Dedifferentiated amniotic fluid mesenchymal stem cell (primary cell): Measurements from ENCODE around the gene LRRC59.
"Not testable (repeated sequence)": the region's sequence is repeated elsewhere in the genome, so short reads cannot be mapped to it uniquely, and the experiment has no call there.

Experiments
- DNase-seq: peaks from one replicate; pipeline ENCODE4 v3.0.0-alpha.2; 2016; ENCODE audit errors: extremely low spot score

LRRC59 gene

GRCh38 chr17:50424996-50425681 is 27.8 kb upstream of the LRRC59 start:
- no peak for DNase-seq

GRCh38 chr17:50424246-50424995 is 27.1 kb upstream of the LRRC59 start:
- no peak for DNase-seq

GRCh38 chr17:50423553-50424159 is 26.3 kb upstream of the LRRC59 start:
- no peak for DNase-seq

- DNase-seq = no peak
Observed at GRCh38 chr17:50422738-50423137, 25.4 kb upstream of the LRRC59 start.

- no peak for DNase-seq
Observed at GRCh38 chr17:50421308-50422051, 24.2 kb upstream of the LRRC59 start.

- no peak for DNase-seq
Observed at GRCh38 chr17:50420419-50421112, 23.2 kb upstream of the LRRC59 start.

- not testable (repeated sequence) for DNase-seq
Observed at GRCh38 chr17:50419577-50419976, 22.3 kb upstream of the LRRC59 start.

GRCh38 chr17:50414808-50415207 is 17.5 kb upstream of the LRRC59 start:
- no peak for DNase-seq

GRCh38 chr17:50412188-50412732 is 14.9 kb upstream of the LRRC59 start:
- no peak for DNase-seq

GRCh38 chr17:50407921-50408320 is 10.6 kb upstream of the LRRC59 start:
- no peak for DNase-seq

GRCh38 chr17:50406578-50406977 is 9.3 kb upstream of the LRRC59 start:
- no peak for DNase-seq

GRCh38 chr17:50405351-50405750 is 8.0 kb upstream of the LRRC59 start:
- DNase-seq = not testable (repeated sequence)

- not testable (repeated sequence) for DNase-seq
Observed at GRCh38 chr17:50399591-50399990, 2.3 kb upstream of the LRRC59 start.

- not testable (repeated sequence) for DNase-seq
Observed at GRCh38 chr17:50398672-50399071, 1.3 kb upstream of the LRRC59 start.

- no peak for DNase-seq
Observed at GRCh38 chr17:50397919-50398285, 579 bp upstream of the LRRC59 start.

- DNase-seq = peak; percentile 49
Observed at GRCh38 chr17:50396261-50397110, 837 bp downstream of the LRRC59 start.

- no peak for DNase-seq
Observed at GRCh38 chr17:50394711-50395110, 2.6 kb downstream of the LRRC59 start.

- no peak for DNase-seq
Observed at GRCh38 chr17:50393700-50394099, 3.6 kb downstream of the LRRC59 start.

- no peak for DNase-seq
Observed at GRCh38 chr17:50392621-50393020, 4.7 kb downstream of the LRRC59 start.

- no peak for DNase-seq
Observed at GRCh38 chr17:50389534-50389933, 7.8 kb downstream of the LRRC59 start.
